ENCODE measurements around the gene CD7. TPM values are rescaled to one million over a fixed set of nuclear protein-coding genes. Genes with fewer than 3 reads are reported as not detected.

Gene CD7
- total RNA-seq, 1 experiment from 2014 or later, result not detected

DNA sequence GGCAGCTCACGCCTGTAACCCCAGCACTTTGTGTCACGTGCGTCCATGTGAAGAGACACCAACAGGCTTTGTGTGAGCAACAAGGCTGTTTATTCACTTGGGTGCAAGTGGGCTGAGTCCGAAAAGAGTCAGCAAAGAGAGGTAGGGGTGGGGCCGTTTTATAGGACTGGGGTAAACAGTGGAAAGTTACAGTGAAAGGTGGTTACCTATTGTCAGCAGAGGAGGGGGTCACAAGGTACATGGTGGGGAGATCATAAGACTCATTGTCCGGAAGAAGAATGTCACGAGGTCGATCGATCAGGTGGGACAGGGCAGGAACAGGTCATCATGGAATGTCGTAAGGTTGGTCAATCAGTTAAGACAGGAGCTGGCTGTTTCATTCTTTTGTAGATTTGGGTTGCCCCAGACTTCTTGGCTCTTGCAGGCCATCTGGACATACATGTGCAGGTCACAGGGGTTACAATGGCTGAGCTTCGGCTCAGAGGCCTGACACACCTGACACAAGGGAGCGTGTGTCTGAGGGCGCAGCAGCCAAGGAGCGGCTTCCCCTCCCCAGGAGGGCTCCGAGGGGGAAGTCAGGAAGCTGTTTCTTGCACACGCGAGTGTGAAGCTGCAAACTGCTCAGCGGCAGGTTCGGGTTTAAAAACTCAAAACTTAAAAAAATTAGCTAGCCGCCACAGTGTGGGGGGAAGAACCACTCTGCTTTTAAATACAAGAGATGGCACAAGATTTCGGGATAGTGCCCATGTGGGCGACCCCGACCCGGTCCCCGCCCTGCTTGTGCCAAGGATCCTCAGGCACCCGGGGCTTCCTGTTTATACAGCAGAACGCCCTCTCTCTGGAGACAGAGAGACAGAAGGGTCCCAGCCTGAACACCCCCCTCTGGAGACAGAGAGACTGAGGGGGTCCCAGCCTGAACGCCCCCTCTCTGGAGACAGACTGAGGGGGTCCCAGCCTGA, 29.2 kb upstream of the CD7 start:
- ChIA-PET CTCF (no interaction called here), POLR2A (ENCODE audit: low non-redundant PET) (interaction anchor here (0.6 kb wide), 1 partner anchor 71 kb away, joined by 3 read pairs; no protein-coding TSS in a partner anchor)
- no peaks in the 10 kb centered on the region for H3K9me3 ChIP-seq (ENCODE audit: low read depth, low read length, poor library complexity, severe bottlenecking)
- H3K27me3 ChIP-seq (replicated peaks; ENCODE audit: insufficient read depth, low read depth, low read length, poor library complexity), result no peaks in the 10 kb centered on the region
- no peaks in the 10 kb centered on the region for H3K36me3 ChIP-seq (ENCODE audit: insufficient read depth, low read length, poor library complexity, severe bottlenecking)
- H3K4me1 ChIP-seq (ENCODE audit: insufficient read depth, low read length, poor library complexity, severe bottlenecking), result peaks cover 17% of the 10 kb centered on the region
- TF ChIP-seq, protein P1, sequence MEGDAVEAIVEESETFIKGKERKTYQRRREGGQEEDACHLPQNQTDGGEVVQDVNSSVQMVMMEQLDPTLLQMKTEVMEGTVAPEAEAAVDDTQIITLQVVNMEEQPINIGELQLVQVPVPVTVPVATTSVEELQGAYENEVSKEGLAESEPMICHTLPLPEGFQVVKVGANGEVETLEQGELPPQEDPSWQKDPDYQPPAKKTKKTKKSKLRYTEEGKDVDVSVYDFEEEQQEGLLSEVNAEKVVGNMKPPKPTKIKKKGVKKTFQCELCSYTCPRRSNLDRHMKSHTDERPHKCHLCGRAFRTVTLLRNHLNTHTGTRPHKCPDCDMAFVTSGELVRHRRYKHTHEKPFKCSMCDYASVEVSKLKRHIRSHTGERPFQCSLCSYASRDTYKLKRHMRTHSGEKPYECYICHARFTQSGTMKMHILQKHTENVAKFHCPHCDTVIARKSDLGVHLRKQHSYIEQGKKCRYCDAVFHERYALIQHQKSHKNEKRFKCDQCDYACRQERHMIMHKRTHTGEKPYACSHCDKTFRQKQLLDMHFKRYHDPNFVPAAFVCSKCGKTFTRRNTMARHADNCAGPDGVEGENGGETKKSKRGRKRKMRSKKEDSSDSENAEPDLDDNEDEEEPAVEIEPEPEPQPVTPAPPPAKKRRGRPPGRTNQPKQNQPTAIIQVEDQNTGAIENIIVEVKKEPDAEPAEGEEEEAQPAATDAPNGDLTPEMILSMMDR (conservative IDR thresholded peaks at IDR 0.05; ENCODE audit: low read depth, low read length), result no peak
- no peak for TF ChIP-seq EZH2 (IDR thresholded peaks at IDR 0.05; ENCODE audit: borderline replicate concordance, low read depth, low read length, poor library complexity, severe bottlenecking)
- H3K27ac ChIP-seq (ENCODE audit: low read depth, low read length, poor library complexity, severe bottlenecking), result no peak overlapping the region
- intact Hi-C loops (cut with micrococcal nuclease; ENCODE audit: unreplicated experiment), result no loop called here
- H3K4me3 ChIP-seq (ENCODE audit: low read depth, low read length, poor library complexity, severe bottlenecking), result no peak overlapping the region
- DNase-seq (ENCODE audit: low spot score), result no peak
- BruUV-seq (replicated peaks), result no TSS peak

DNA sequence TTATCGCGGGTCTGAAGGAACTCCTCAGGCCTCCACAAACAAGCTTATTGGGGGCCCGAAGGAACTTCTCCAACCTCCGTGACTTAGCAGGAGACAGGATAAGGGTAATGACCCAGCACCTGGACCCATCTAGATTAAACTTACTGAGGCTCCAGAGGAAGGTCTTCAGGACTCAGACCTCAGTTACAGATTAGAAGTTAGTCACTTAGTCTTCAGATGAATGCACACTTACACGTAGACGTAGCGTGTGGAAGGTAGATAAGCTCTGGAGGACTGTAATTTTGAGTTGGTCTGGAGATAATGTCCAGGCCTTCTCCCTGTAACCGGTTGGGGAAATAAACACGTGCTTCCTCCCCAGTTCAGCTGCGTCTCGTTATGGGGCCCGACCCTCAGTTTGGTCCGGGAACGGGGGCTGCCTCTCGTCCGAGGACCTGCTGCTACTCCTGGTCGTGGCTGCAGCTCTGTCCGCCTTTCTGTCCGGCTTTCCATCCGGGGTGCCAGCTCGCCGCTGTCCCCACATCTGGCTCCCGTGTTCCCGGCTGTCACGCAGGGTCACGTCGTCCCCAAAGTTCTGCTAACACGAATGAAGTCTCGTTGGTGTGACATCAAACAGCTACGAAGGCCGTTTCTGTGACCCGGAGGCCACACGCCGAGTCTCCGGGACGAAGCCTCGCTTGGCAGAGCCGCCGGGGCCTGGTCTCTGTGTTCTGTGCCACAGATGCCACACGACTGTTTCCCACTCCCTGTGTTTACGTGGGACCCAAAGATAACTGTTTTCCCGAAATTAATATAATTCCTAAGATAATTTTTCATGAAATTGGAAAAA, 28.0 kb upstream of the CD7 start:
- H3K36me3 ChIP-seq (ENCODE audit: insufficient read depth, low read length, poor library complexity, severe bottlenecking), result no peaks in the 10 kb centered on the region
- peaks cover 17% of the 10 kb centered on the region for H3K4me1 ChIP-seq (ENCODE audit: insufficient read depth, low read length, poor library complexity, severe bottlenecking)
- CTCF ChIA-PET, result no interaction called here
- no peak for DNase-seq (ENCODE audit: low spot score)
- H3K27ac ChIP-seq (ENCODE audit: low read depth, low read length, poor library complexity, severe bottlenecking), result no peak overlapping the region
- no peaks in the 10 kb centered on the region for H3K27me3 ChIP-seq (replicated peaks; ENCODE audit: insufficient read depth, low read depth, low read length, poor library complexity)
- POLR2A ChIA-PET (ENCODE audit: low non-redundant PET), result interaction anchor here (0.6 kb wide), 1 partner anchor 376 kb away, joined by 3 read pairs; no protein-coding TSS in a partner anchor
- no TSS peak for BruUV-seq (replicated peaks)
- H3K9me3 ChIP-seq (ENCODE audit: low read depth, low read length, poor library complexity, severe bottlenecking), result no peaks in the 10 kb centered on the region
- TF ChIP-seq EZH2 (IDR thresholded peaks at IDR 0.05; ENCODE audit: borderline replicate concordance, low read depth, low read length, poor library complexity, severe bottlenecking), result no peak
- TF ChIP-seq, protein P1 (conservative IDR thresholded peaks at IDR 0.05; ENCODE audit: low read depth, low read length), result no peak
- intact Hi-C loops (cut with micrococcal nuclease; ENCODE audit: unreplicated experiment), result no loop called here
- H3K4me3 ChIP-seq (ENCODE audit: low read depth, low read length, poor library complexity, severe bottlenecking), result no peak overlapping the region

DNA sequence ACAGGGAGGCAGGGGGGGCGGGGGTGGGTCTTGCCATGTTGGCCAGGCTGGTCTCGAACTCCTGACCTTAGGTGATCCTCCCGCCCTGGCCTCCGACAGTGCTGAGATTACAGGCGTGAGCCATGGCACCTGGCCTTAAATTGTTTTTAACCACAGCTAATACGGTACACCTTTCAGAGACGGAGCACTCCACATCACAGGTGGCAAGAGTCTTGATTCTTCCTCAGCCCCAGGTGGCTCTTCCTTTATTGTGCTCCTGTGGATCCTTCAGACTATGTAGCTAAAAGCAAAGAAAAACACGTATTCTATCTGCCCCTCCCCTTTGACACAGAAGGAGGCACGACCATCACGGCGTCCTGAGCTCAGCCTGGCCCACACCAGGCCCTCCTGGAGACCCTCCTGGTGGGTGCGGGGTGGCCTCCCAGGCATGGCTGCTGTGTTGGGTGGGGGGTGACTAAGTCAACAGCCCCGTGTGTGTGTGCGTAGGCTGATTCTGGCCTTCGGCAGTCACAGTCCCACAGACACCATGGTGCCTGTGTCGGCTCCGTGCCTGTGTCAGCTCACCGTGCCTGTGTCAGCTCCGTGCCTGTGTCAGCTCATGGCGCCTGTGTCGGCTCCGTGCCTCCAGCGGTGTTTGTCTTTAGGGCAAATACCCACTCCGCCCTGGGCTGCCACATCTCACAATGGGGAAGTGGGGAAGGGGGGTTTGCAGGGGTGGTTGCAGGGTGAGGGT, 26.9 kb upstream of the CD7 start:
- intact Hi-C loops (cut with micrococcal nuclease; ENCODE audit: unreplicated experiment), result no loop called here
- H3K9me3 ChIP-seq (ENCODE audit: low read depth, low read length, poor library complexity, severe bottlenecking), result no peaks in the 10 kb centered on the region
- no peak overlapping the region for H3K27ac ChIP-seq (ENCODE audit: low read depth, low read length, poor library complexity, severe bottlenecking)
- ChIA-PET CTCF (no interaction called here), POLR2A (ENCODE audit: low non-redundant PET) (no interaction called here)
- H3K4me1 ChIP-seq (ENCODE audit: insufficient read depth, low read length, poor library complexity, severe bottlenecking), result peaks cover 16% of the 10 kb centered on the region
- no peaks in the 10 kb centered on the region for H3K27me3 ChIP-seq (replicated peaks; ENCODE audit: insufficient read depth, low read depth, low read length, poor library complexity)
- no TSS peak for BruUV-seq (replicated peaks)
- TF ChIP-seq EZH2 (IDR thresholded peaks at IDR 0.05; ENCODE audit: borderline replicate concordance, low read depth, low read length, poor library complexity, severe bottlenecking), result no peak
- TF ChIP-seq, protein P1 (conservative IDR thresholded peaks at IDR 0.05; ENCODE audit: low read depth, low read length), result no peak
- no peak for DNase-seq (ENCODE audit: low spot score)
- H3K36me3 ChIP-seq (ENCODE audit: insufficient read depth, low read length, poor library complexity, severe bottlenecking), result no peaks in the 10 kb centered on the region
- H3K4me3 ChIP-seq (ENCODE audit: low read depth, low read length, poor library complexity, severe bottlenecking), result no peak overlapping the region

Data from A673 (cell line).